Measurements from ENCODE around the gene STARD5.
"Not testable (repeated sequence)": the region's sequence is repeated elsewhere in the genome, so short reads cannot be mapped to it uniquely, and the experiment has no call there.

GRCh38 chr15:81348691-81349090 is 24.8 kb upstream of the STARD5 start:
- TF ChIP-seq CTCF (IDR thresholded peaks at IDR 0.05; ENCODE audit: insufficient read depth, low read depth, low read length); EZH2 (IDR thresholded peaks at IDR 0.05; ENCODE audit: insufficient read depth, low read length): not testable (repeated sequence)

Data from astrocyte (in vitro differentiated cells and primary cell).